CD14-positive monocyte (primary cell): Measurements from ENCODE around the gene HTR2B. TPM values are rescaled to one million over a fixed set of nuclear protein-coding genes. Genes with fewer than 3 reads are reported as not detected.
A peak's percentile ranks its signal among the peaks of the same experiment; 100 is the strongest.

ENCODE experiments used
- DNase-seq, 3 donors: peaks; one replicate each; pipeline ENCODE4 v3.0.0-alpha.2; 2011 to 2022
- H2AFZ ChIP-seq: 2 replicates; pipeline ENCODE4 v1.6.0; 2012; ENCODE audit warnings: mild to moderate bottlenecking, low read depth, low read length, inconsistent platforms; ENCODE audit not compliant: insufficient read depth, poor library complexity, severe bottlenecking
- H3K27ac ChIP-seq, 2 donors: 1 replicate in 1 of 2; 2 replicates in 1 of 2; pipeline ENCODE4 v1.5.1; 2012 to 2013; ENCODE audit warnings: low read length in 2 of 2, control low read depth in 1 of 2, inconsistent platforms in 1 of 2, low read depth in 1 of 2, mild to moderate bottlenecking in 1 of 2
- H3K27me3 ChIP-seq, 2 donors: one replicate each; pipeline versions ENCODE4 v1.6.0 to v1.6.1; 2011 to 2013; ENCODE audit warnings: low read length in 2 of 2; ENCODE audit not compliant: control insufficient read depth in 2 of 2, insufficient read depth in 2 of 2
- H3K36me3 ChIP-seq, 2 donors: replicated peaks in 1 of 2; 1 replicate in 1 of 2; 2 replicates in 1 of 2; pipeline versions ENCODE4 v1.5.1 to v1.6.1; 2012 to 2013; ENCODE audit warnings: low read length in 2 of 2, control low read depth in 1 of 2, inconsistent platforms in 1 of 2, mild to moderate bottlenecking in 1 of 2; ENCODE audit not compliant: insufficient read depth in 2 of 2, control insufficient read depth in 1 of 2
- H3K4me1 ChIP-seq, 2 donors: 1 replicate in 1 of 2; 2 replicates in 1 of 2; pipeline versions ENCODE4 v1.5.1 to v1.6.1; 2012 to 2013; ENCODE audit warnings: low read length in 2 of 2, control low read depth in 1 of 2, inconsistent platforms in 1 of 2, mild to moderate bottlenecking in 1 of 2, moderate library complexity in 1 of 2; ENCODE audit not compliant: insufficient read depth in 2 of 2, control insufficient read depth in 1 of 2
- H3K4me2 ChIP-seq: replicated peaks from 2 replicates; pipeline ENCODE3; 2012; ENCODE audit warnings: low read length, moderate library complexity, mild to moderate bottlenecking; ENCODE audit not compliant: poor library complexity, severe bottlenecking; ENCODE audit errors: extremely low read depth
- H3K4me3 ChIP-seq, 3 experiments: fragments of 200-600 bp in 1 of 3; sonication (generic) in 1 of 3; replicated peaks in 1 of 3; 1 replicate in 2 of 3; 2 replicates in 1 of 3; pipeline ENCODE4 v1.5.1; 2011 to 2013; ENCODE audit warnings: low read length in 3 of 3, mild to moderate bottlenecking in 3 of 3, control low read depth in 2 of 3, low read depth in 2 of 3, inconsistent platforms in 1 of 3, moderate library complexity in 1 of 3
- H3K79me2 ChIP-seq: 2 replicates; pipeline ENCODE4 v1.6.0; 2012; ENCODE audit warnings: mild to moderate bottlenecking, control low read depth, inconsistent platforms, low read length, moderate library complexity; ENCODE audit not compliant: insufficient read depth
- H3K9ac ChIP-seq: 2 replicates; pipeline ENCODE4 v1.6.0; 2017; ENCODE audit warnings: low read length, mild to moderate bottlenecking; ENCODE audit not compliant: insufficient read depth, poor library complexity, severe bottlenecking
- H3K9me3 ChIP-seq, 2 donors: replicated peaks in 1 of 2; 1 replicate in 1 of 2; 2 replicates in 1 of 2; pipeline versions ENCODE4 v1.5.1 to v1.6.1; 2012 to 2013; ENCODE audit warnings: low read length in 2 of 2, control low read depth in 1 of 2; ENCODE audit not compliant: control insufficient read depth in 1 of 2, insufficient read depth in 1 of 2
- H4K20me1 ChIP-seq: 2 replicates; pipeline ENCODE4 v1.6.0; 2012; ENCODE audit warnings: mild to moderate bottlenecking, low read length, control low read depth, moderate library complexity; ENCODE audit not compliant: insufficient read depth
- H3K27ac Mint-ChIP-seq, 7 donors: one replicate each; pipeline ENCODE4 v1.8.0; 2020; ENCODE audit warnings: mild to moderate bottlenecking in 7 of 7, mixed read lengths in 7 of 7, moderate library complexity in 6 of 7, inconsistent platforms in 2 of 7
- H3K27me3 Mint-ChIP-seq, 3 donors: one replicate each; pipeline ENCODE4 v1.8.0; 2021 to 2022; ENCODE audit warnings: low read depth in 3 of 3, mild to moderate bottlenecking in 3 of 3, mixed read lengths in 3 of 3, moderate library complexity in 3 of 3, inconsistent platforms in 1 of 3
- H3K36me3 Mint-ChIP-seq, 2 donors: one replicate each; pipeline ENCODE4 v1.8.0; 2020; ENCODE audit warnings: mixed read lengths in 2 of 2, inconsistent platforms in 1 of 2, mild to moderate bottlenecking in 1 of 2
- H3K4me1 Mint-ChIP-seq: one replicate; pipeline ENCODE4 v1.8.0; 2020; ENCODE audit warnings: mild to moderate bottlenecking, mixed read lengths
- H3K4me3 Mint-ChIP-seq, 2 donors: one replicate each; pipeline ENCODE4 v1.8.0; 2020; ENCODE audit warnings: mild to moderate bottlenecking in 2 of 2, mixed read lengths in 2 of 2, moderate library complexity in 1 of 2
- H3K9me3 Mint-ChIP-seq, 7 donors: one replicate each; pipeline ENCODE4 v1.8.0; 2020 to 2022; ENCODE audit warnings: mixed read lengths in 7 of 7, mild to moderate bottlenecking in 6 of 7, moderate library complexity in 6 of 7, inconsistent platforms in 2 of 7
- WGBS: methylation state at CpG from one replicate; pipeline ENCODE4 v1.1.5; 2013; ENCODE audit warnings: missing lambda C conversion rate; ENCODE audit not compliant: insufficient coverage; 5-methylcytosine and 5-hydroxymethylcytosine counted together
- intact Hi-C, 2 donors: fragments of 100-400 bp; cut with micrococcal nuclease; formaldehyde crosslinking; loops; one replicate each; pipeline versions ENCODE4 v1.15.0 to v1.15.1; 2023
- polyA plus RNA-seq, 3 donors: library from polyadenylated mRNA; depleted of rRNA in 1 of 3; unstranded in 2 of 3; stranded (reverse) in 1 of 3; fragments of 300-500 nt in 2 of 3; fragments of >200 nt in 1 of 3; fragmentation: Illumina TruSeq in 2 of 3; gene quantifications; 1 replicate in 2 of 3; 2 replicates in 1 of 3; pipeline ENCODE4 v1.2.3, GENCODE V29; 2012 to 2021
- TF ChIP-seq, protein P1 (sequence below): fragments of 200-600 bp; IDR thresholded peaks from one replicate; pipeline ENCODE4 v1.8.0; 2022; ENCODE audit warnings: antibody characterized with exemption, mild to moderate bottlenecking

The HTR2B gene
- polyA plus RNA-seq, 3 donors, result not detected

DNA sequence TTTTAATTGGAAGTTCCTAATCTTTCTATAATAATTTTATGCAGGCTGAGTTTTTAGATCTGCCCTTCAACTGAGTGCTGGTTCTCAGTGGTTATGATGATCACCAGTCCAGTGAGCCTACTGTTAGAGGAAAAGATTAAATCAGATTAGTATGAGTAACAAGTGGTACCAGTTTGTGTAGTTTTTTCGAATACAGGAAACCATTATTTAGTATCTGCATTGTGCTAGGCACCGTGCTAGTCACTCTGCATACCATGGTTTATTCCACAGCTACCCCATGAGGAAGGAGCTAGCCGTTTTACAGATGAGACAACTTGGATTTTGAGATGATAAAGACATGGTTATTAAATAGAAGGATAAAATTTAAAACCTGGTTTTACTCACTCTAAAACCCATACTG, 62.1 kb downstream of the HTR2B start:
- Histone ChIP-seq H3K27me3 (no peaks in the 10 kb centered on the region), H4K20me1 (peaks cover 39% of the 10 kb centered on the region), H3K27ac (no peak overlapping the region), H3K36me3 (peaks cover 54 to 69% of the 10 kb centered on the region in 2 donors), H3K4me1 (peaks cover 25 to 34% of the 10 kb centered on the region in 2 donors), H3K79me2 (peaks cover 54% of the 10 kb centered on the region), H3K9ac (no peak overlapping the region), H2AFZ (no peak overlapping the region), H3K9me3 (no peaks in the 10 kb centered on the region), H3K4me2 (no peak overlapping the region), H3K4me3 (no peak overlapping the region)
- no CpG with 5 or more reads among the region's 3 CpGs for WGBS
- Mint-ChIP-seq H3K36me3 (peaks cover 55 to 63% of the 10 kb centered on the region in 2 donors), H3K4me1 (peaks cover 42% of the 10 kb centered on the region), H3K27me3 (no peaks in the 10 kb centered on the region), H3K27ac (no peak overlapping the region), H3K4me3 (no peak overlapping the region), H3K9me3 (peaks cover 0 to under 1% (median 0%) of the 10 kb centered on the region in 7 donors)
- TF ChIP-seq, protein P1, sequence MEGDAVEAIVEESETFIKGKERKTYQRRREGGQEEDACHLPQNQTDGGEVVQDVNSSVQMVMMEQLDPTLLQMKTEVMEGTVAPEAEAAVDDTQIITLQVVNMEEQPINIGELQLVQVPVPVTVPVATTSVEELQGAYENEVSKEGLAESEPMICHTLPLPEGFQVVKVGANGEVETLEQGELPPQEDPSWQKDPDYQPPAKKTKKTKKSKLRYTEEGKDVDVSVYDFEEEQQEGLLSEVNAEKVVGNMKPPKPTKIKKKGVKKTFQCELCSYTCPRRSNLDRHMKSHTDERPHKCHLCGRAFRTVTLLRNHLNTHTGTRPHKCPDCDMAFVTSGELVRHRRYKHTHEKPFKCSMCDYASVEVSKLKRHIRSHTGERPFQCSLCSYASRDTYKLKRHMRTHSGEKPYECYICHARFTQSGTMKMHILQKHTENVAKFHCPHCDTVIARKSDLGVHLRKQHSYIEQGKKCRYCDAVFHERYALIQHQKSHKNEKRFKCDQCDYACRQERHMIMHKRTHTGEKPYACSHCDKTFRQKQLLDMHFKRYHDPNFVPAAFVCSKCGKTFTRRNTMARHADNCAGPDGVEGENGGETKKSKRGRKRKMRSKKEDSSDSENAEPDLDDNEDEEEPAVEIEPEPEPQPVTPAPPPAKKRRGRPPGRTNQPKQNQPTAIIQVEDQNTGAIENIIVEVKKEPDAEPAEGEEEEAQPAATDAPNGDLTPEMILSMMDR, result no peak
- intact Hi-C loops, result no loop called here
- DNase-seq, result no peak

DNA sequence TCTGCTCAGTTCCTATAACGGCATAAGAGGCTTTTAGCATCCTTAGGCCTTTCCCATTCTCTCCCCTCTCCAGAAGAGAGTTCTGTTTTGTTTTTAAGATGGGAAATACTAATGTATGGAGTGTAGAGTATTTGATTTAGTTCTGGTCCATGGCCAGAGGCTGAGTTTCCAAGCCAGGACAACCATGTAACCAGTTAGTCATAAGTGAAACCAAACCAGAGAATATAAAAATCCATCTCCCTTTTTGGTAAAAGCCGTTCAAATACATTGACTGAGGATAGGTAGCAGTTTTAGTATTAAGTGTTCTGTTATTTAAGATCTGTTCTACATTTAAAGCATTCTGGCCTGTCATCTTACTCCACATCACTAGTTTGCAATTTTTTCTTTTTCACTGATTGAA, 65.1 kb downstream of the HTR2B start:
- Histone ChIP-seq H3K9me3 (no peaks in the 10 kb centered on the region), H3K36me3 (peaks cover 29 to 39% of the 10 kb centered on the region in 2 donors), H3K4me1 (peaks cover 26 to 35% of the 10 kb centered on the region in 2 donors), H4K20me1 (peaks cover 41% of the 10 kb centered on the region), H3K9ac (no peak overlapping the region), H3K4me2 (no peak overlapping the region), H3K27me3 (no peaks in the 10 kb centered on the region), H3K79me2 (peaks cover 65% of the 10 kb centered on the region), H2AFZ (no peak overlapping the region), H3K27ac (peak overlapping the region in 1 of 2 donors; percentile 30), H3K4me3 (no peak overlapping the region)
- H3K27me3 Mint-ChIP-seq, result no peaks in the 10 kb centered on the region
- peaks cover 0 to 2% (median 0%) of the 10 kb centered on the region in 7 donors for H3K9me3 Mint-ChIP-seq
- peaks cover 30 to 35% of the 10 kb centered on the region in 2 donors for H3K36me3 Mint-ChIP-seq
- no peak overlapping the region for H3K4me3 Mint-ChIP-seq
- no peak for DNase-seq
- H3K4me1 Mint-ChIP-seq, result peaks cover 37% of the 10 kb centered on the region
- no peak overlapping the region for H3K27ac Mint-ChIP-seq
- WGBS, result no CpG with 5 or more reads among the region's 2 CpGs
- TF ChIP-seq, protein P1, result no peak
- intact Hi-C loops, result no loop called here
